Central memory CD8-positive, alpha-beta T cell (primary cell): Measurements from ENCODE around the gene TMEM63A.
"Not testable (repeated sequence)": the region's sequence is repeated elsewhere in the genome, so short reads cannot be mapped to it uniquely, and the experiment has no call there.

Experiments used
- ATAC-seq: fragments of 150-1000 bp; cut with Tn5 transposase; replicated peaks from 2 replicates; pipeline ENCODE4 v1.10.0; 2022; ENCODE audit warnings: mild to moderate bottlenecking, moderate FRiP score, moderate number of reproducible peaks; ENCODE audit not compliant: poor library complexity, severe bottlenecking; ENCODE audit errors: extremely low read depth
- DNase-seq, 2 donors: peaks; one replicate each; pipeline ENCODE4 v3.0.0; 2021; ENCODE audit warnings: low spot score in 2 of 2
- H3K27ac Mint-ChIP-seq: one replicate; pipeline ENCODE4 v1.8.0; 2022; ENCODE audit warnings: low read depth, mild to moderate bottlenecking, moderate library complexity, mixed read lengths
- H3K27me3 Mint-ChIP-seq: one replicate; pipeline ENCODE4 v1.8.0; 2022; ENCODE audit warnings: mixed read lengths
- H3K36me3 Mint-ChIP-seq: one replicate; pipeline ENCODE4 v1.8.0; 2022; ENCODE audit warnings: mild to moderate bottlenecking, moderate library complexity, mixed read lengths; ENCODE audit not compliant: insufficient read depth
- H3K4me1 Mint-ChIP-seq: one replicate; pipeline ENCODE4 v1.8.0; 2022; ENCODE audit warnings: mixed read lengths
- H3K4me3 Mint-ChIP-seq: one replicate; pipeline ENCODE4 v1.8.0; 2022; ENCODE audit warnings: mild to moderate bottlenecking, moderate library complexity, mixed read lengths
- H3K9me3 Mint-ChIP-seq: one replicate; pipeline ENCODE4 v1.8.0; 2022; ENCODE audit warnings: mixed read lengths

Gene TMEM63A

DNA sequence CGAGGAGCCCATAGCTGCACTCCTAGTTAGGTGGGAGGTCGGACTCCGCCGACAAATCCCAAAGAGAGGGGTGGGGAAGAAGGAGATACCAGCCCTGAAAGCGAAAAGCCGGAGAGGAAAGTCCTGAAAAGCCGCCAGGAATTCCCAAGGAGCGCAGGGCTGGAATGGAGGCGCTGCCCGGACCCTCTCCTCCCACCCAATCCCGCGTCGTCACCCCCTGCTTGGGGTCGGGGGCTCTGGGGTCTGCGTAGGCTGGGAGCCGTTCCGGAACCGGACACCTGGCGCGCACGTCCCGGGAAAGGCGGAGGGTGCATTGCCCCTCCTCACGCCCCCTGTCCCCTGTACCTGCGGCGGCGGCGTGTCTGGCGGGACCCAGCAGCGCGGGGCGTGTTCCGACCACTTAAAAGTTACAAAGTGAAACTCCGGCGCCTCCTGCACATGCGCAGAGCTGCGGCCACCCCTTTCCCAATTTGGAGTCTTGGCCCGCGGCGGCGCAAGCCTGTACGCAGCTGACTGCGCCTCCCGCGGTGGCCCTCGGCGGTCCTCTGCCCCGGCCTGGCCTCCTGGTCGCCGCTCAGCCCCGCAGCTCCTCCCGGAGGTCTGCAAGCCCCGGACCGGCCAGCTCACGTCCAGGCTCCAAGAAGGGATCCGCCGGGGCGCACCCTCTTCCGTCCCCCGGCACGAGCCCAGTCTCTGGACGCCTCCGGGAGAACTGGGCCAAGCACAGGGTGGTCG is at the start of gene TMEM63A:
TSS of gene TMEM63A (minus strand) at position 422 of the 735 bp plus-strand sequence. CDS start 4,800 bp downstream, outside the sequence.
- no peaks in the 10 kb centered on the region for H3K27me3 Mint-ChIP-seq
- ATAC-seq = peak; percentile 76
- peak within 1 kb of the TSS; percentile 93 for H3K4me3 Mint-ChIP-seq
- H3K9me3 Mint-ChIP-seq = no peaks in the 10 kb centered on the region
- peak; percentile 82 to 83 for DNase-seq
- H3K4me1 Mint-ChIP-seq = peaks cover 48% of the 10 kb centered on the region
- H3K27ac Mint-ChIP-seq = peak within 1 kb of the TSS; percentile 91
- peaks cover 16% of the 10 kb centered on the region for H3K36me3 Mint-ChIP-seq

DNA sequence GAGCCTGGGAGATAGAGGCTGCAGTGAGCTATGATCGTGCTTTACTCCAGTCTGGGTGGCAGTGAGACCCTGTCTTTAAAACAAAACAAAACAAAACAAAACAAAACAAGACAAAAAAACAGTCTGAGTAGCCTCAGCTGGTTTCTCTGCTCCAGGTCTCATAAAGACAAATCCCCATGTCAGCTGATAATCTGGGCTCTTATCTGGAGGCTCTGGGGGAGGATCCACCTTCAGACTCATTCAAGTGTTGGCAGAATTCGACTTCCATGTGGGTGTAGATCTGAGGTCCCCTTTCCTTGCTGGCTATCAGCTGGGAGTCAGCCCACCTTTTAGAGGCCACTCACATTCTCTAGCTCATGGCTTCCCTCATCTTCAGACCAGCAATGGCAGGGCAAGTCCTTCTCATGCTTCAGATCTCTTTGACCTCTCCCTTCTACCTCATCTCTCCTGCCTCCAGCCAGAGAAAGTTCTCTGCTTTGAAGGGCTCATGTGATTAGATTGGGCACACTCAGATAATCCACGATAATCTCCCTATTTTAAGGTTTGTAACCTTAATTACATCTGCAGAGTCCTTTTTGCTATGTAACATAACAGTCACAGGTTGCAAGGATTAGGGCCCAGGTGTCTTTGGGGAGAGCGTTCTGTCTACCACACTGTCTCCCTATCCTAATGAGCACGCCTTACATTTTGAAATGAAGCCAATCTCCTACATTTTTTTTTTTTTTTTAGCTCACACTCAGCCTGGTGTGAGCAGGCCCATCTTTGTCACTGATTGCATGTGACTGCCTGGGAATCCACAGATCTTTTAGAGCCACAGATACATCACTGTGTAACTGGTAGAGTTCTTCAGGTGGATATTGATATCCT is 49.3 kb upstream of the TMEM63A start:
- no peaks in the 10 kb centered on the region for H3K4me1 Mint-ChIP-seq
- no peaks in the 10 kb centered on the region for H3K27me3 Mint-ChIP-seq
- no peaks in the 10 kb centered on the region for H3K9me3 Mint-ChIP-seq
- H3K36me3 Mint-ChIP-seq = no peaks in the 10 kb centered on the region
- H3K4me3 Mint-ChIP-seq = no peak overlapping the region
- DNase-seq = no peak
- no peak for ATAC-seq
- H3K27ac Mint-ChIP-seq = peak overlapping the region; percentile 50

DNA sequence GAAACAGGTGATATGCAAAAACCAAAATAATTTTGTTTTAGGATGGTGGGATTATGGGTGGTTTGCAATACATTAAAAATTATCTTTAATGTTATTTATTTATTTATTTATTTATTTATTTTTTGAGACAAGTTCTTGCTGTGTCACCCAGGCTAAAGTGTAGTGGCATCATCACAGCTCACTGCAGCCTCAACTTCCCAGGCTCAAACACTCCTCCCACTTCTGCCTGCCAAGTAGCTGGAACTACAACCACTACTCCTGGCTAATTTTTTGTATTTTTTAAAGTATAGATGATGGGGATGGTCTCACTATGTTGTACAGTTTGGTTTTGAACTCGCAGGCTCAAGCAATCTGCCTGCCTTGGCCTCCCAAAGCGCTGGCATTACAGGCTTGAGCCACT is 48.4 kb upstream of the TMEM63A start:
- Mint-ChIP-seq H3K4me3 (no peak overlapping the region), H3K27me3 (no peaks in the 10 kb centered on the region), H3K9me3 (no peaks in the 10 kb centered on the region), H3K36me3 (no peaks in the 10 kb centered on the region), H3K4me1 (no peaks in the 10 kb centered on the region), H3K27ac (no peak overlapping the region)
- ATAC-seq (no peak), DNase-seq (no peak)

DNA sequence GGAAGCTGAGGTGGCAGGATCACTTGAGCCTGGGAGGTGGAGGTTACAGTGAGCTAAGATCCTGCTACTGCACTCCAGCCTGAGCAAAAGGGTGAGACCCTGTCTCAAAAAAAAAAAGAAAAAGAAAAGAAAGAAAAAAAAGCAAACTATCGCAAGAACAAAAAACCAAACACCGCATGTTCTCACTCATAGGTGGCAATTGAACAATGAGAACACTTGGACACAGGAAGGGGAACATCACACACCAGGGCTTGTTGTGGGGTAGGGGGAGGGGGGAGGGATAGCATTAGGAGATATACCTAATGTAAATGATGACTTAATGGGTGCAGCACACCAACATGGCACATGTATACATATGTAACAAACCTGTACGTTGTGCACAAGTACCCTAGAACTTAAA is 47.3 kb upstream of the TMEM63A start:
- DNase-seq, ATAC-seq, H3K9me3 Mint-ChIP-seq, H3K27ac Mint-ChIP-seq, H3K4me1 Mint-ChIP-seq, H3K4me3 Mint-ChIP-seq, H3K36me3 Mint-ChIP-seq, H3K27me3 Mint-ChIP-seq: not testable (repeated sequence)

DNA sequence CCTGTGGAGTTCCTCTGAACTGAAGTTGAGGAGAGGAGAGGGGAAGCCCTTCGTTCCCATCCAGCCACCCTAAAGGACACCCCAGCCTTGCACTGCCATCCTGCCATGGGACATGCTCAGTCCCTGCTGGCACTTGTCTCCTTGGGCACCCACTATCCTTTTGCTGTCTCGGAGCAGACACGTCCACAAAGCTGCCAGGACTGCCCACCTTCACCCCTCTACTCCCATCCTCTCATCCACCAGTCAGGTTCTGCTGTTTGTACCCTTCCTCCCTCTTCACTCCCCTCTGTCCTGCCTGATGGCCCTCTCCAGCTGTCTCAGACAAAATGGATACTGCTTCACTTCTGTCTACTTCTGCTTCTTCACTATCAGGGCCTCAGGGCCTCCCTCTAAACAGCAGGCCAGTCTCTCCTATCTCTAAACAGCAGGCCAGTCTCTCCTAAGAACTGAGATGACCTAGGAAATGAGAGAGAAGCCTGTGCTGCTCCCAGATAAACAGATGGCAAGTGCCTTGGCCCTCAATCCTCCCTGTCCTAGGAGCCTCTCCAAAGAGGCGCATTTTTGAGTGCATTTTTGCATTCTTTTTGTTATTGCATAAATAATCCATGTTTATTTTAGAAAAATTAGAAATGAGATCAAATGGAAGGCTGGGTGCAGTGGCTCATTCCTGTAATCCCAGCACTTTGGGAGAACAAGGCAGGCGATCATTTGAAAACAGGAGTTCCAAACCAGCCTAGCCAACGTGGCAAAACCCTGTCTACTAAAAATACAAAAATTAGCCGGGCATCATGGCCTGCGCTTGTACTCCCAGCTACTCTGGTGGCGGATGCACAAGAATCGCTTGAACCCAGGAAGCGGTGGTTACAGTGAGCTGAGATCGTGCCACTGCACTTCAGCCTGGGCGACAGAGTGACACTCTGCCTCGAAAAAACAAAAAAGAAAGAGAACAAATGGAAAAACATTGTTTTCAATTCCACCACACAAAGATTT is 46.3 kb upstream of the TMEM63A start:
- Mint-ChIP-seq H3K9me3 (no peaks in the 10 kb centered on the region), H3K27me3 (no peaks in the 10 kb centered on the region), H3K36me3 (peaks cover 10% of the 10 kb centered on the region), H3K4me3 (no peak overlapping the region), H3K4me1 (peaks cover 5% of the 10 kb centered on the region), H3K27ac (no peak overlapping the region)
- ATAC-seq = no peak
- DNase-seq = no peak

DNA sequence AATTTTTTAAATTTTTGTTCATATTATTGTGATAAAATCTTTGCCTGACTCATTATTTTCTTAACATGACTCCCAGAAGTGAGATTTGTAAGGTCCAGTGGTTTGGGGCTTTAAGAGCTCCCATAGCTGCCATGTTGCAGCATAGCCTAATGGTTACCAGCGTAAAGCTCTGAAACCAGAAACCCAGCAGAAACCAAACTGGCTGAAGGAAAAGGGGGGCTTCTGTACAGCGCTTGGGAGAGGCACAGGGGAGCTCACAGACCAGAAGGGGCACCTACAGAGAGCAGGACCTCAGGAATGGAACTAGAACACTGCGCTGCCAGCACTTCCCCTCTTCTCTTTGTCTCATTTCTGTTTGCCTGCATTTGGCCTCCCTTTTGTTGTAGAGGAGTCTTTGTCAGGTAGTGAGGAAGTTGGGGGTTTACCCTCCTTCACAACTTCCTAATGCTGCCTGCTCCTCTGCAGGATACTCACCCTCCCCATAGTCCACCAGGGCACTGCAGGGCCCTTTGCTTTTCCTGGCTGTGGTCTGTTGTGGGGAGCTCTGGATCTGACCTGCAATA is 44.5 kb upstream of the TMEM63A start:
- Mint-ChIP-seq H3K36me3 (peaks cover 11% of the 10 kb centered on the region), H3K27me3 (no peaks in the 10 kb centered on the region), H3K9me3 (no peaks in the 10 kb centered on the region), H3K4me1 (peaks cover 15% of the 10 kb centered on the region), H3K27ac (no peak overlapping the region), H3K4me3 (no peak overlapping the region)
- ATAC-seq (no peak), DNase-seq (no peak)

DNA sequence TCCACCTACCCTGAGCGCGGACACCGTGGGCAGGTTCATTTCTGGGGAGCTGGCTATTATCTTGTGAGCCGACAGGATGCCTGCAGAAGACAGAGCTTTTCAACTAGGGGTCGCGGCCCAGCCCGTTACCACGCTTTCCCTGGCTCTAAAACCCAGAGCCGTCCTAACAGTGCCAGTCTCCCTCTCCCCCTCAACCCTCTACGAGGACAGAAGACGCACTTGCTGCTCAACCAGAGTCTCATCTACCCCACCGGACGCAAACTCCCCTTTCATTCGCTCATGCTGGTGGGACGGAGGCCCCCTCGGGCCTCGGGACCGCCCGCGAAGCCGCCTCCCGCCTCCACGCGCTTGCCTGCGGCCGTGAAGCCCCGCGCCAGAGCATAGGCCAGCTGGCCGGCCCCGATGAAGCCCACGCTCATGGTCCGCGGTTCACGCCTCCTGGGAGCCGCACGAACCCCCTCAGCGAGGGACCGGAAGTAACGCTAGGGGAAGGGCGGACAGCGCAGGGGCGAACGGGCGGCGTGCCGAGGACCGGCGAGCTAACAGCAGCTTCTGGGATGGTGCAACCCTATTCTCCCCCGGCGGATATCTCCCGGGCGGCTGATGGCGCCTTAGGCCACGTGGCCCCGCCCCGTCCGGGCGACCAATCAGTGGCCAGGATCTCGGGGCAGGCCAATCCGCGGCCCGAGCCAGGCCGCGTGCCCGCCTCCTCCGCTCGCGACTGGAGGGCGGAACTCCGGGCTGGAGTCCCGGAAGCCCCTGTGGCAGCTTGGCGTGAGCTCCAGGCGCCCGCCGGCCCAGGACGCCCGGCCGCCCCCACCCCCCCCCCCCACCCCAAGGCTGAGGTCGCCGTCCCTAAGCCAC is 41.7 kb upstream of the TMEM63A start, which contains the start of gene PYCR2:
TSS of gene PYCR2 (minus strand) at position 559 of the 864 bp plus-strand sequence. CDS start at position 419, 140 bp downstream.
- peak within 1 kb of the TSS; percentile 88 for H3K27ac Mint-ChIP-seq
- no peaks in the 10 kb centered on the region for H3K9me3 Mint-ChIP-seq
- H3K27me3 Mint-ChIP-seq = no peaks in the 10 kb centered on the region
- H3K36me3 Mint-ChIP-seq = peaks cover 15% of the 10 kb centered on the region
- peaks cover 29% of the 10 kb centered on the region for H3K4me1 Mint-ChIP-seq
- ATAC-seq = peak; percentile 100
- H3K4me3 Mint-ChIP-seq = peak within 1 kb of the TSS; percentile 97
- DNase-seq = peak; percentile 90 to 93

DNA sequence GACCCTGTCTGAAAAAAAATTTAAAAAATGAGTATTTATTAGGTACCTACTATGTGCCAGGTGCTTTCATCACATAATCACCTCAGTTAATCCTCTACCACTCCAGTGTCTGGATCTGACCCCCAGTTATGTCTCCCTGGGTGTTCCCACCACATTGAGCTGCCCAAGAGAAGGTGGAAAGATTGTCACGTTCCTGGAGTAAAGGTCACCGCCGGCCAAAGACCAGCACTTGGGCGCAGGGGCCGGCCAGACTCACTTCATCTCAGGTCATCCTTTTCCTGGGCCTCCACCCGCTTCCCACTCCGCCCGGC is 41.2 kb upstream of the TMEM63A start:
- ATAC-seq = no peak
- Mint-ChIP-seq H3K4me1 (peaks cover 29% of the 10 kb centered on the region), H3K27ac (peak overlapping the region; percentile 88), H3K4me3 (peak overlapping the region; percentile 97), H3K27me3 (no peaks in the 10 kb centered on the region), H3K36me3 (peaks cover 15% of the 10 kb centered on the region), H3K9me3 (no peaks in the 10 kb centered on the region)
- DNase-seq = no peak

DNA sequence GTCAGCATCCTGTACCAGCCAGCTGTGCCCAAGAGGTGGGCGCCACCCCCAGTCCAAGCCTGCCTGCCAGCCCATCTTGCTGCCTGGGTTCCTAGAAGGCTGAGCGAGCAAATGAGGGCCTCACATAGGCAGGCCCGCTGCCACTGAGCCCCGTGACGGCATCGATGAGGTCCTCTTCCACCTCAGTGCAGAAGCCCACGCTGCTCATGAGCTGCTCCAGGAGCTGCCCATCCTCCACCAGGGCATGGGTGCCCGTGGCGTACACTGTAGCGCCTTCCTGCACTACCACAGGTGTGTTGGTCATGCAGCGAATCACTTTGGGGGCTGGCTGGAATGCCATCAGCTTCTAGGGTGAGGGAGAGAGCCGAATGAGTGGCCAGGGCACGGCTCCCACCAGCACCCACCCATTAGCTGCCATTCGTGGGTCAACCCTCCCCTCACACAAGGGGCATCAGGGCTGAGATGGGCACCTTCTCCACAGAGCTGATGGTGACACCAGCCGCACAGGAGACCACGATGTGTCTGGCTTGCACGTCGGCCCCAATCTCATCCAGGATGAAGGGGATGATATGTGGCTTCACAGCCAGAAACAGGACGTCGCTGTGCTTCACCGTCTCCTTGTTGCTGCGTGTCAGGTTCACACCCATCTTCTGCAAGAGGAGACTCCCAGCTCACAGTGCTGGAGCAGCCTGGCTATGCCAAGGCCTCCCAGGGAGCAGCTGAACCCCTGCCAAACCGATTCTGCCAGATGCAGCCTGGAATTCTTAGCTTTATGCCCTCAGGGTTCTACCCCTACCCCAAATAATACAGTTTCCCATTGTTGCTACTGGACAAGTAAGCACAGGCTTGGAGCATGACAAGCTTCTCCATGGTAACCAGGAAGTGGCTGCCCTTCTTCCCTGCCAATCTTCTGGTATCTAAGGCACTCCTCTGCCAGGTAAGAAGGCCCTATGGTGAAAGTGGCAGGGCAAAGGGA is 39.8 kb upstream of the TMEM63A start:
- no peaks in the 10 kb centered on the region for H3K9me3 Mint-ChIP-seq
- H3K4me3 Mint-ChIP-seq = peak overlapping the region; percentile 97
- H3K36me3 Mint-ChIP-seq = peaks cover 18% of the 10 kb centered on the region
- H3K27me3 Mint-ChIP-seq = no peaks in the 10 kb centered on the region
- peaks cover 35% of the 10 kb centered on the region for H3K4me1 Mint-ChIP-seq
- ATAC-seq (no peak), DNase-seq (no peak)
- no peak overlapping the region for H3K27ac Mint-ChIP-seq

DNA sequence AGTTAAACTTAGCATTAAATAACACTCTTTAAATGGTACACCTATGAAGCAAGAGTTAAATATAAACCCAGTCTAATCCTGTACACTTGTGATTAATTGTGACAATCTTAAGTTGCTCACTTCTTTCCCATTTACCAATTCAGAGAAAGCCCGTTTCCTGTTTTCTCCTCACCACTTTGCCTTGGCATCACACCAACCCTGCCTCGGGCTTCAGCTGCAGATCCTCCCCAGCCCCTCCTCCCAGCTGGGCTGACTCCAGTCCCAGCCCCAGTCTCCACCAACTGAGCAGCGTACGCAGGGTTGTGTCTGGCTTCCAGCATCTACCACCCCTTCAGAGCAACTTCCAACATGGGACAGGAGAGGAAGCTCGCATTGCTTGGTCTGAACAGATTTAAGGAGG is 37.7 kb upstream of the TMEM63A start:
- H3K4me1 Mint-ChIP-seq = peaks cover 46% of the 10 kb centered on the region
- no peaks in the 10 kb centered on the region for H3K27me3 Mint-ChIP-seq
- no peak overlapping the region for H3K4me3 Mint-ChIP-seq
- H3K36me3 Mint-ChIP-seq = peaks cover 16% of the 10 kb centered on the region
- DNase-seq = no peak
- no peaks in the 10 kb centered on the region for H3K9me3 Mint-ChIP-seq
- no peak for ATAC-seq
- H3K27ac Mint-ChIP-seq = no peak overlapping the region
